DND-41 (cell line): ENCODE data around the gene PCGF2.

Experiments used
- EZH2 ChIP-seq: IDR thresholded peaks from 3 replicates; pipeline ENCODE4 v1.6.1; 2012; ENCODE audit warnings: borderline replicate concordance, low read depth, mild to moderate bottlenecking, moderate library complexity, low read length, inconsistent platforms; ENCODE audit not compliant: severe bottlenecking
- TF ChIP-seq, protein P1 (sequence below): IDR thresholded peaks from 2 replicates; pipeline ENCODE4 v1.5.1; 2012; ENCODE audit warnings: borderline replicate concordance, low read length, moderate library complexity, mild to moderate bottlenecking; ENCODE audit not compliant: poor library complexity, severe bottlenecking; ENCODE audit errors: extremely low read depth

DNA sequence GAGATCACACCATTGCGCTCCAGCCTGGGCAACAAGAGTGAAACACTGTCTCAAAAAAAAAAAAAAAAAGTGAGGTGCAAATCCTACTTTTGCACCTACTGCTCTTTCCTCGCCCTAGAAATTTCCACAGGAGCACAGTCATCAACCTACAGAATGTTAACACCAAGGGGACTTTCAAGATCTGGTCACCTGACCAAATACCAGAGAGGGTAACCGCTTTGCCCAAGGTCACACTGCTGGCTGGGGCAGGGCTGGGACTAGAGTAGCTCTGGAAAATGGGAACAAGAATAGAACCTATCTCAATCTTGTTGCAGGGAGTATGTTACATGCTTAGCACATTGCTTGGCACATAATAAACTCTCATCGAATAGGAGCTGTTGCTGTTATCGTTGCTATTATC lies 49.4 kb downstream of the PCGF2 start:
- TF ChIP-seq, protein P1, sequence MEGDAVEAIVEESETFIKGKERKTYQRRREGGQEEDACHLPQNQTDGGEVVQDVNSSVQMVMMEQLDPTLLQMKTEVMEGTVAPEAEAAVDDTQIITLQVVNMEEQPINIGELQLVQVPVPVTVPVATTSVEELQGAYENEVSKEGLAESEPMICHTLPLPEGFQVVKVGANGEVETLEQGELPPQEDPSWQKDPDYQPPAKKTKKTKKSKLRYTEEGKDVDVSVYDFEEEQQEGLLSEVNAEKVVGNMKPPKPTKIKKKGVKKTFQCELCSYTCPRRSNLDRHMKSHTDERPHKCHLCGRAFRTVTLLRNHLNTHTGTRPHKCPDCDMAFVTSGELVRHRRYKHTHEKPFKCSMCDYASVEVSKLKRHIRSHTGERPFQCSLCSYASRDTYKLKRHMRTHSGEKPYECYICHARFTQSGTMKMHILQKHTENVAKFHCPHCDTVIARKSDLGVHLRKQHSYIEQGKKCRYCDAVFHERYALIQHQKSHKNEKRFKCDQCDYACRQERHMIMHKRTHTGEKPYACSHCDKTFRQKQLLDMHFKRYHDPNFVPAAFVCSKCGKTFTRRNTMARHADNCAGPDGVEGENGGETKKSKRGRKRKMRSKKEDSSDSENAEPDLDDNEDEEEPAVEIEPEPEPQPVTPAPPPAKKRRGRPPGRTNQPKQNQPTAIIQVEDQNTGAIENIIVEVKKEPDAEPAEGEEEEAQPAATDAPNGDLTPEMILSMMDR: no peak
- TF ChIP-seq EZH2: no peak
